Activated CD8-positive, alpha-beta memory T cell treated with anti-CD3 and anti-CD28 coated beads, Interleukin-2, amount 50 U/mL, for 24 hours (primary cell): ENCODE data around the gene GATAD2A.

Source experiments
- DNase-seq: peaks from one replicate; pipeline ENCODE4 v3.0.0-alpha.2; 2020; ENCODE audit errors: extremely low read depth

The GATAD2A gene

DNA sequence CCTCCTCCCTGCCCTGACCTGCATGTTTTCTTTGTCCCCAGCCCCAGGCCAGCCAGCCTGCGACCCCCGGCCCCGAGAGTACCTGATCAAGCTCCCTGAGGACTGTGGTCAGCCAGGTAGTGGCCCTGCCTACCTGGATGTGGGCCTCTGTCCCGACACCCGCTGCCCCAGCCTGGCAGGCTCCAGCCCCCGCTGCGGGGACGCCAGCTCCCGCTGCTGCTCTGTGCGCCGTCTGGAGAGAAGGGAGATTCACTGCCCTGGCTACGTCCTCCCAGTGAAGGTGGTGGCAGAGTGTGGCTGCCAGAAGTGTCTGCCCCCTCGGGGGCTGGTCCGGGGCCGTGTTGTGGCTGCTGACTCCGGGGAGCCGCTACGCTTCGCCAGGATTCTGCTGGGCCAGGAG, 138.2 kb downstream of the GATAD2A start:
- no peak for DNase-seq

DNA sequence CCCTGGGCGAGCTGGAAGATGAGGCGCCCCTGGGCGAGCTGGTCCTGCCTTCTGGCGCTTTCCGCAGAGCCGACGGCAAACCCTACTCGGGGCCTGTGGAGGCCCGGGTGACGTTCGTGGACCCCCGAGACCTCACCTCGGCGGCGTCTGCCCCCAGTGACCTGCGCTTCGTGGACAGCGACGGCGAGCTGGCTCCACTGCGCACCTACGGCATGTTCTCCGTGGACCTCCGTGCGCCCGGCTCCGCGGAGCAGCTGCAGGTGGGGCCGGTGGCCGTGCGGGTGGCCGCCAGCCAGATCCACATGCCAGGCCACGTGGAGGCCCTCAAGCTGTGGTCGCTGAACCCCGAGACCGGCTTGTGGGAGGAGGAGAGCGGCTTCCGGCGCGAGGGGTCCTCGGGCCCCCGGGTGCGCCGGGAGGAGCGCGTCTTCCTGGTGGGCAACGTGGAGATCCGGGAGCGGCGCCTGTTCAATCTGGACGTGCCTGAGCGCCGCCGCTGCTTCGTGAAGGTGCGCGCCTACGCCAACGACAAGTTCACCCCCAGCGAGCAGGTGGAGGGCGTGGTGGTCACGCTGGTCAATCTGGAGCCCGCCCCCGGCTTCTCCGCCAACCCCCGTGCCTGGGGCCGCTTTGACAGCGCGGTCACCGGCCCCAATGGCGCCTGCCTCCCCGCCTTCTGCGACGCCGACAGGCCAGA, 138.9 kb downstream of the GATAD2A start:
- DNase-seq = no peak

GRCh38 chr19:19544954-19545591, 139.6 kb downstream of the GATAD2A start:
- DNase-seq = no peak

DNA sequence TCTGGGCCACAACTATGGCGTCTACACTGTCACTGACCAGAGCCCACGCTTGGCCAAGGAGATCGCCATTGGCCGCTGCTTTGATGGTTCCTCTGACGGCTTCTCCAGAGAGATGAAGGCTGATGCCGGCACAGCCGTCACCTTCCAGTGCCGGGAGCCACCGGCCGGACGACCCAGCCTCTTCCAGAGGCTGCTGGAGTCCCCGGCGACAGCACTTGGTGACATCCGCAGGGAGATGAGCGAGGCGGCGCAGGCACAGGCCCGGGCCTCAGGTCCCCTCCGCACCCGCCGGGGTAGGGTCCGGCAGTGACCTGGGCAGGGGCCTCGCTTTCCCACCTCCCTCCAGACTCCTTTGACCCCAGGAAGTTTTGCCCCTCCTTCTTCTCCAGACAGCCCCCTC, 140.2 kb downstream of the GATAD2A start:
- DNase-seq = no peak

DNA sequence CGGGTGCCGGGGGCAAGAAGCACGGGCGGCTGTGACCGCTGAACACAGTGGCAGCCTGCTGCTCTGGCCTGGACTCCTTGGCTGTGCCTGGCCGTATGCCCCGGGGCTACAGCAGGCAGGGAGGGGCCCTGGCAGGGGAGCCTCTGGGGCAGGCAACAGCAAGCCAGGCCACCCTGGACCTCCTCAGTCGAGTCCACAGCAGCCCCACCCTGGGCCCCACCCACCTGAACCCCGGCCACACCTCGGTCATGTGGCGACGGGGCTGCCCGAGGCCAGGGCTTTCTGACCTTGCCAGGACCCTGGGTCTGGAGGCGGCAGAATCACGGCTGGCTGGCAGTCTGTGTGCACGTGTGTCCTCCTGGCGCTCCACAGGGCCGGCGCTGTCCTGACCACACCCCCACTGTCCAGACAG, 141.3 kb downstream of the GATAD2A start:
- DNase-seq = no peak

DNA sequence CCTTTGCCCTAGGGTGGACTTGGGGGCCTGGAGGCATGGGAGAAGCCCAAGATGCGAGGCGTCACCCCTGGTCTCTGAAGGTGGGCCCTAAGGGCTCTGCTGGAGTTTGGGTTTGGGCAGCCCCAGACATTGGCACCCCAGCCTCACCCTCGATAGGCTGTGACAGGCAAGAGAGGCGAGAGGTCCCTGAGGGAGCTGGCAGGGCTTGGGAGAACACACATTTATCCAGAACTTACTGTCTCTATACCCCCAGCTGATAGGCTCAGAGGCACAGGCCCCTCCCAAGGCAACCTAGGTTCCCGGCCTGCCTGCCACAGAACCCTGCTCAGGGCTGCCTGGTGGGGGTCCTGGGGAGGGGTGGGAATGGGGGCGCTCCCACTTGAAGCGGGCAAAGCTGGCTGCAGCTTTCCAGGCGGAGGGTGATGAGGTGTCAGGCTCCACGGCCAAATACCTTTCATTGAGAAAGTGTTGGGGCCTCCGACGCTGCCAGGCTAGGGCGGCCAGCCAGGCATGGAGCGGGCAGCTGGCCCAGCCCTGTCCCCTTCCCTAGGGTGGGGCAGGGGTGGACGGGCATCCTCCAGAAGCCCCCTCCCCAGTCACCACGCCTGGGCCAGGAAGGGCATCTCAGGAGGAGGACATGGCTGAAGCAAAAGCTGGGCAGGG, 142.3 kb downstream of the GATAD2A start:
- DNase-seq = no peak

GRCh38 chr19:19548915-19549759, 143.7 kb downstream of the GATAD2A start:
- no peak for DNase-seq

DNA sequence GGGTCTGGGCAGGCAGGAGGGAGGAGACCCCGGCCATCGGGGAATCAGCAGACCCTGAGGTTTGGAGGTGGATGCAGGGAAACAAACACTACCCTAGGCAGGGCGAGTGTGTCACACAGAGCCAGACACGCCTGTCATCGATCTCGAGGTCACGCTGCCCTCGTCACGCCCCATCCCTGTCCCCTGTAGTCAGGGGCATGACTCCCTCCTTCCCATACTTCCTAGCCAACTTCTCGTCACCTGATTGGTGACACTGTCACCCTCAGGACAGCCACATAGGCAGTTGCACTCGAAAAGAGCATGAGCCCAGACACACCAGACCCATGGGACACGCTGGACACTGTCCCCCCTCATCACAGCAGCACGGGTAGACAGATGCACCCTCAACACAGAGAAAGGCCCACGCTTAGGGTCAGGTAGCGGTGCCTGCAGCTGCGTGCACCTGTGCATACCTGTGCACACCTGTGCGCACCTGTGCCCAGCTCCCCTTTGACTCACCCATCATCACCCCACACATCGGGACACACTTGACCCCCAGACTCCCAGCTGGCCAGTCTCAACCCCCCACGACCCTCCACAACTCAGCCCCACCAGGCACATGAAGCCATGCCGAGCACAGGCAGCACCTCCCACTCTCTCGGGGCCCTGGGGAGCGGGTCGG, 144.5 kb downstream of the GATAD2A start:
- no peak for DNase-seq

DNA sequence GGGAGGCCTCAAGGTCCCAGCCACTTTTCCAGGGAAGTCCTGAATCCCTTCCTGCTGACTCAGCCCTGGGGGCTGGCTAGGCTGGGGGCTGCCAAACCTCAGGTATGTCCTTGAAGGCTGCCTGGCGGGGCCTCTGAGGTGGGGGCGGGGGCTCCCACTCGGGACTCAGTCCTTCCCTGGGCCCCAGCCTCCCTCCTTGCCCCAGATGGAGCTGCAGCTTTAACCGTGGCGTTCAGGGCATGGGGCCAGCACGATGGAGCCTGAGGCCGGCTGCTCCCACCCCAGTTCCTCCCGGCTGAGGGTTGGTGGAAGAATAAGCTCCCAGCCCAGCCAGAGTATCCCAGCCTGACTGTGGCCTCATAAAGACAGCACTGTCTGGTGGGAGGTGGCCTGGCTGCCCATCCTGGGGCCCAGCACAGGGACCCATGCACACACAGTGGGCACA, 145.0 kb downstream of the GATAD2A start:
- DNase-seq = no peak

- no peak for DNase-seq
Measured at GRCh38 chr19:19550972-19551852, 145.7 kb downstream of the GATAD2A start.

- DNase-seq = no peak
Measured at GRCh38 chr19:19551853-19552192, 146.3 kb downstream of the GATAD2A start.

GRCh38 chr19:19552798-19553197, 147.3 kb downstream of the GATAD2A start:
- no peak for DNase-seq

DNA sequence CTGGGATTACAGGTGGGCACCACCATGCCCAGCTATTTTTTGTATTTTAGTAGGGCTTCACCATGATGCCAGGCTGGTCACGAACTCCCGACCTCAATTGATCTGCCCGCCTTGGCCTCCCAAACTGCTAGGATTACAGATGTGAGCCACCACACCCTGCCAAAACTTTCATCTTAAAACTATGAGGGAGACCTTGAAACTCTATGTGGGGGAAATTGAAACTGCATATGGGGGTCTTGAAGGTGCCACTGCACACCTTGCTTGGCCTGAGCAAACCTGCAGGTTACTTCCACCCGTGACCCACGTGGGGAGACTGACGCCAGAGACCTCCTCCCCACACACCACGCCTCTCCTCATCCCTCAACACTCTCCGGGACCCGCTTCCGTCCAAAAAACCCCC, 148.2 kb downstream of the GATAD2A start:
- DNase-seq = no peak

GRCh38 chr19:19554074-19555023, 148.9 kb downstream of the GATAD2A start:
- DNase-seq = peak; percentile 19

- no peak for DNase-seq
Measured at GRCh38 chr19:19558055-19558454, 152.6 kb downstream of the GATAD2A start.
